RPMI7951 (cell line): Measurements from ENCODE around the gene NELFA. TPM values are rescaled to one million over a fixed set of nuclear protein-coding genes. Genes with fewer than 3 reads are reported as not detected.

Experiments
- DNase-seq: peaks from one replicate; pipeline ENCODE4 v3.0.0-alpha.2; 2012; ENCODE audit warnings: low read depth
- total RNA-seq: library from RNA; depleted of rRNA; stranded (reverse); fragments of >200 nt; shearing (Covaris generic); gene quantifications from 2 replicates; pipeline ENCODE4 v1.2.3, GENCODE V29; 2014; rRNA removed

NELFA gene
- 12.3 and 12.5 TPM in 2 replicates for total RNA-seq

- peak; percentile 84 for DNase-seq
These were observed at the start of gene NELFA for GRCh38 chr4:2008921-2009650. TSS of gene NELFA (minus strand) at chr4:2008974. CDS start at chr4:2008959, 15 bp downstream.

GRCh38 chr4:2057382-2058065 lies 48.8 kb upstream of the NELFA start:
- DNase-seq = no peak

- no peak for DNase-seq
These were observed 45.4 kb upstream of the NELFA start for GRCh38 chr4:2054217-2054616.

- no peak for DNase-seq
These were observed 42.3 kb upstream of the NELFA start for GRCh38 chr4:2051086-2051485.

- no peak for DNase-seq
These were observed 41.0 kb upstream of the NELFA start for GRCh38 chr4:2049811-2050210.

- DNase-seq = no peak
These were observed 40.6 kb upstream of the NELFA start for GRCh38 chr4:2049381-2049780.

- peak; percentile 25 for DNase-seq
These were observed 40.1 kb upstream of the NELFA start for GRCh38 chr4:2048831-2049230.

- no peak for DNase-seq
These were observed 39.2 kb upstream of the NELFA start for GRCh38 chr4:2047781-2048581.

- DNase-seq = no peak
These were observed 38.4 kb upstream of the NELFA start for GRCh38 chr4:2047031-2047660.

- DNase-seq = no peak
These were observed 37.5 kb upstream of the NELFA start for GRCh38 chr4:2046031-2046961.

- peak; percentile 11 for DNase-seq
These were observed 36.8 kb upstream of the NELFA start for GRCh38 chr4:2045518-2045951.

- DNase-seq = no peak
These were observed 36.1 kb upstream of the NELFA start for GRCh38 chr4:2044542-2045517.

GRCh38 chr4:2044119-2044485 lies 35.3 kb upstream of the NELFA start:
- no peak for DNase-seq

- no peak for DNase-seq
These were observed 34.8 kb upstream of the NELFA start for GRCh38 chr4:2043396-2044118.

GRCh38 chr4:2042947-2043395 lies 34.2 kb upstream of the NELFA start:
- no peak for DNase-seq

GRCh38 chr4:2042204-2042946 lies 33.6 kb upstream of the NELFA start:
- DNase-seq = no peak

GRCh38 chr4:2041239-2042130 lies 32.7 kb upstream of the NELFA start:
- peak; percentile 65 for DNase-seq
